GM12891 (cell line): ENCODE results near the gene GTF2H4.

Source experiments
- POLR2A ChIP-seq: IDR thresholded peaks from 2 replicates; pipeline ENCODE4 v1.6.1; 2011; ENCODE audit warnings: low read depth, low read length, control low read depth
- POLR2AphosphoS5 ChIP-seq: IDR thresholded peaks from 2 replicates; pipeline ENCODE4 v1.6.1; 2011; ENCODE audit warnings: low read depth, low read length, control low read depth
- SPI1 ChIP-seq: IDR thresholded peaks from 2 replicates; pipeline ENCODE4 v1.6.1; 2011; ENCODE audit warnings: low read depth, low read length, control low read depth

GRCh38 chr6:30889496-30889885 is 18.5 kb upstream of the GTF2H4 start:
- TF ChIP-seq POLR2A (no peak), POLR2AphosphoS5 (no peak), SPI1 (no peak)
